Measurements from ENCODE around the gene ST3GAL5. TPM values are rescaled to one million over a fixed set of nuclear protein-coding genes. Genes with fewer than 3 reads are reported as not detected.

ST3GAL5 gene
- total and polyA plus RNA-seq, 7 donors = 2.8 to 24.2 (median 16.1) TPM

GRCh38 chr2:85925216-85925671 lies 36.5 kb upstream of the ST3GAL5 start:
- Histone ChIP-seq H3K4me3 (no peak overlapping the region), H3K36me3 (no peaks in the 10 kb centered on the region), H3K27me3 (no peaks in the 10 kb centered on the region), H3K27ac (peak overlapping the region; percentile 42 to 77 (median 56)), H3K9me3 (no peaks in the 10 kb centered on the region), H3K4me1 (peaks cover 0 to 16% (median 10%) of the 10 kb centered on the region in 4 donors)
- WGBS, 2 donors = 87 to 92% methylated on average over 2 of the region's 2 CpGs
- intact Hi-C loops (cut with DNase I) = no loop called here
- no peak for DNase-seq
- TF ChIP-seq EP300 (IDR thresholded peaks at IDR 0.05) = no peak
- no peak for TF ChIP-seq POLR2A (IDR thresholded peaks at IDR 0.05)
- TF ChIP-seq POLR2AphosphoS5 (IDR thresholded peaks at IDR 0.05) = no peak
- TF ChIP-seq, protein P1, sequence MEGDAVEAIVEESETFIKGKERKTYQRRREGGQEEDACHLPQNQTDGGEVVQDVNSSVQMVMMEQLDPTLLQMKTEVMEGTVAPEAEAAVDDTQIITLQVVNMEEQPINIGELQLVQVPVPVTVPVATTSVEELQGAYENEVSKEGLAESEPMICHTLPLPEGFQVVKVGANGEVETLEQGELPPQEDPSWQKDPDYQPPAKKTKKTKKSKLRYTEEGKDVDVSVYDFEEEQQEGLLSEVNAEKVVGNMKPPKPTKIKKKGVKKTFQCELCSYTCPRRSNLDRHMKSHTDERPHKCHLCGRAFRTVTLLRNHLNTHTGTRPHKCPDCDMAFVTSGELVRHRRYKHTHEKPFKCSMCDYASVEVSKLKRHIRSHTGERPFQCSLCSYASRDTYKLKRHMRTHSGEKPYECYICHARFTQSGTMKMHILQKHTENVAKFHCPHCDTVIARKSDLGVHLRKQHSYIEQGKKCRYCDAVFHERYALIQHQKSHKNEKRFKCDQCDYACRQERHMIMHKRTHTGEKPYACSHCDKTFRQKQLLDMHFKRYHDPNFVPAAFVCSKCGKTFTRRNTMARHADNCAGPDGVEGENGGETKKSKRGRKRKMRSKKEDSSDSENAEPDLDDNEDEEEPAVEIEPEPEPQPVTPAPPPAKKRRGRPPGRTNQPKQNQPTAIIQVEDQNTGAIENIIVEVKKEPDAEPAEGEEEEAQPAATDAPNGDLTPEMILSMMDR (IDR thresholded peaks at IDR 0.05) = no peak

- Histone ChIP-seq H3K27me3 (no peaks in the 10 kb centered on the region), H3K27ac (peak overlapping the region; percentile 54 to 77 (median 56)), H3K4me1 (peaks cover 0 to 16% (median 10%) of the 10 kb centered on the region in 4 donors), H3K4me3 (no peak overlapping the region), H3K36me3 (no peaks in the 10 kb centered on the region), H3K9me3 (no peaks in the 10 kb centered on the region)
- peak; percentile 85 for DNase-seq
- TF ChIP-seq, protein P1 (IDR thresholded peaks at IDR 0.05) = no peak
- TF ChIP-seq EP300 (IDR thresholded peaks at IDR 0.05) (peak in 2 of 4 donors; percentile 11 to 77), POLR2AphosphoS5 (IDR thresholded peaks at IDR 0.05) (peak; percentile 63 to 80 (median 75)), POLR2A (IDR thresholded peaks at IDR 0.05) (no peak)
- 47 to 59% methylated on average over 4 of the region's 4 CpGs for WGBS, 2 donors
- intact Hi-C loops (cut with DNase I) = no loop called here
Measured at GRCh38 chr2:85924522-85924921, 35.7 kb upstream of the ST3GAL5 start.

DNA sequence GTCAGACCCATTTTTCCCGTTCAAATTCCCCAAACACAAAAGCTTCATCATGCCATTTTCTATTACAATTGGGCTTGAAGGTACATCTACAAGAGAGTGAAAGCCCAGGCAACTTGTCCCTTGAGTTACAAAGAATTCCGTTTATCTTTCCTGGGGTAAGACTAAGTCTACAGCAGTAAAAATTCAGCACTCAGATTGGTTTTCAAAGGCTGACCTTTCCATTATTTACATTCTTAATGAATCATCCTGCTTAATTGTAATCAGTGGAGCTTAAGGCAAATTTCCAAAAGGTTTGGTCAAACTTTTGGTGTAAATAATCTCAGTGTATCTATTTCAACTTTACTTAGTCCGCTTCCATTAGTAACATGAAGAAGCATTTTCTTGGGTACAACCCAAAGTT lies 33.4 kb upstream of the ST3GAL5 start:
- Histone ChIP-seq H3K36me3 (no peaks in the 10 kb centered on the region), H3K9me3 (no peaks in the 10 kb centered on the region), H3K4me1 (peaks cover 0 to 16% (median 10%) of the 10 kb centered on the region in 4 donors), H3K27ac (no peak overlapping the region), H3K4me3 (no peak overlapping the region), H3K27me3 (no peaks in the 10 kb centered on the region)
- intact Hi-C loops (cut with DNase I) = no loop called here
- no peak for DNase-seq
- 79 to 82% methylated on average over 3 of the region's 3 CpGs for WGBS, 2 donors
- TF ChIP-seq POLR2A (IDR thresholded peaks at IDR 0.05) (no peak), POLR2AphosphoS5 (IDR thresholded peaks at IDR 0.05) (no peak), EP300 (IDR thresholded peaks at IDR 0.05) (no peak)
- TF ChIP-seq, protein P1 (IDR thresholded peaks at IDR 0.05) = no peak

DNA sequence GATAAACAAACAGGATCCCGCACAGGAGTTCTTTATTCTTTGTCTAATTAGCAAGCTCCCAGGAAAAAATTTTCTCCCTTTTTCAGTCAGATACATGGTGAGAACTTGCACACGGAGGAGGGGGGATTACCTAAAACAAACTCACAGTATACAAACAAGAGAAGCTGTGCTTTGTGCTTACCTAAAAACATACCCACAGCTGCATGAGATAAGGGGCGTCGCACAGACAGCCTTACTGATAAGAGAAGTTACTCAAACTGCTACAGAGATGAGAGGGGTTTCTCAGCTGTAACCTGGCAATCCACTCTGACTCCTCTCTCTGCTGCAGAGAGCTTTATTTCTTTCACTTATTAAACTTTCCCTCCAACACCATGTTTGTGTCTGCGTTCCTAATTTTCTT lies 32.9 kb upstream of the ST3GAL5 start:
- Histone ChIP-seq H3K36me3 (no peaks in the 10 kb centered on the region), H3K4me3 (no peak overlapping the region), H3K27ac (no peak overlapping the region), H3K27me3 (no peaks in the 10 kb centered on the region), H3K9me3 (no peaks in the 10 kb centered on the region), H3K4me1 (peaks cover 0 to 16% (median 10%) of the 10 kb centered on the region in 4 donors)
- WGBS, 2 donors = 35 to 64% methylated on average over 5 of the region's 5 CpGs
- DNase-seq = no peak
- intact Hi-C loops (cut with DNase I) = no loop called here
- no peak for TF ChIP-seq POLR2A (IDR thresholded peaks at IDR 0.05)
- TF ChIP-seq, protein P1 (IDR thresholded peaks at IDR 0.05) = no peak
- no peak for TF ChIP-seq EP300 (IDR thresholded peaks at IDR 0.05)
- no peak for TF ChIP-seq POLR2AphosphoS5 (IDR thresholded peaks at IDR 0.05)

All from sigmoid colon (tissue), 7 donors.